Endothelial cell of umbilical vein (primary cell): ENCODE data around the gene ATP1A4. TPM values are rescaled to one million over a fixed set of nuclear protein-coding genes. Genes with fewer than 3 reads are reported as not detected.

Experiments
- BruUV-seq: library from RNA; stranded (reverse); fragments of 400-500 nt; replicated peaks from 2 replicates; lab custom pipeline; 2021; lab: Mats Ljungman, UMichigan
- CTCF ChIA-PET: fragments of 300-600, 350-600 bp; sonication (Branson Sonifier 250); formaldehyde crosslinking; loops from one replicate; lab custom pipeline; 2021; ENCODE audit warnings: antibody characterized with exemption, inconsistent platforms; lab: Charles Lee
- POLR2A ChIA-PET: fragments of 300-600, 350-600 bp; sonication (Branson Sonifier 250); formaldehyde crosslinking; loops from one replicate; lab custom pipeline; 2021; ENCODE audit warnings: antibody characterized with exemption, inconsistent platforms; lab: Charles Lee
- DNase-seq: peaks from one replicate; pipeline ENCODE4 v3.0.0-alpha.2; 2011; ENCODE audit warnings: low read depth, low spot score
- FAIRE-seq: peaks from 2 replicates; lab custom pipeline; 2011; peaks lifted over from hg19 to GRCh38; lab: Jason Lieb, UNC
- H2AFZ ChIP-seq: 2 replicates; pipeline ENCODE4 v1.6.0; 2012; ENCODE audit warnings: low read depth, low read length, control low read depth, inconsistent platforms
- H3K27ac ChIP-seq: 2 replicates; pipeline ENCODE4 v1.5.1; 2011; ENCODE audit warnings: low read depth, mild to moderate bottlenecking, control low read depth, low read length, moderate library complexity; ENCODE audit not compliant: insufficient read depth
- H3K27me3 ChIP-seq, 2 experiments: 2 replicates each; pipeline versions ENCODE4 v1.6.0 to v1.6.1; 2011; ENCODE audit warnings: low read length in 2 of 2, mixed read lengths in 1 of 2; ENCODE audit not compliant: control insufficient read depth in 2 of 2, insufficient read depth in 2 of 2
- H3K36me3 ChIP-seq, 2 experiments: 2 replicates in 1 of 2; 3 replicates in 1 of 2; pipeline ENCODE4 v1.5.1; 2011; ENCODE audit warnings: low read length in 2 of 2, mild to moderate bottlenecking in 1 of 2, moderate library complexity in 1 of 2; ENCODE audit not compliant: control insufficient read depth in 2 of 2, insufficient read depth in 2 of 2; ENCODE audit errors: extremely low read depth in 1 of 2
- H3K4me1 ChIP-seq: 3 replicates; pipeline ENCODE4 v1.5.1; 2011; ENCODE audit warnings: mild to moderate bottlenecking, low read length; ENCODE audit not compliant: control insufficient read depth, insufficient read depth; ENCODE audit errors: extremely low read depth
- H3K4me2 ChIP-seq: 2 replicates; pipeline ENCODE4 v1.6.1; 2011; ENCODE audit warnings: low read length, control low read depth, mixed read lengths; ENCODE audit not compliant: insufficient read depth
- H3K4me3 ChIP-seq, 3 experiments: fragments of 200-600 bp in 1 of 3; sonication (generic), shearing (Covaris generic) in 1 of 3; replicated peaks in 1 of 3; 2 replicates each; pipeline ENCODE4 v1.5.1; 2011 to 2016; ENCODE audit warnings: control low read depth in 3 of 3, low read length in 3 of 3, mild to moderate bottlenecking in 2 of 3, inconsistent platforms in 1 of 3, low read depth in 1 of 3, moderate library complexity in 1 of 3; ENCODE audit not compliant: insufficient read depth in 1 of 3
- H3K79me2 ChIP-seq: 2 replicates; pipeline ENCODE4 v1.6.0; 2012; ENCODE audit warnings: low read length, inconsistent platforms; ENCODE audit not compliant: control insufficient read depth, insufficient read depth
- H3K9ac ChIP-seq: replicated peaks from 2 replicates; pipeline ENCODE3; 2011; ENCODE audit warnings: low read length, control low read depth; ENCODE audit not compliant: insufficient read depth; ENCODE audit errors: extremely low read depth
- H3K9me1 ChIP-seq: replicated peaks from 3 replicates; pipeline ENCODE4 v1.6.0; 2011; ENCODE audit warnings: mild to moderate bottlenecking, low read length; ENCODE audit not compliant: control insufficient read depth, insufficient read depth; ENCODE audit errors: extremely low read depth
- H3K9me3 ChIP-seq: replicated peaks from 2 replicates; pipeline ENCODE4 v1.5.1; 2012; ENCODE audit warnings: low read length, inconsistent platforms; ENCODE audit not compliant: control insufficient read depth, insufficient read depth
- H4K20me1 ChIP-seq: replicated peaks from 2 replicates; pipeline ENCODE3; 2011; ENCODE audit warnings: mild to moderate bottlenecking, low read length; ENCODE audit not compliant: control insufficient read depth, insufficient read depth; ENCODE audit errors: extremely low read depth
- EZH2 ChIP-seq: IDR thresholded peaks from 2 replicates; pipeline ENCODE4 v1.6.1; 2012; ENCODE audit warnings: borderline replicate concordance, low read depth, mild to moderate bottlenecking, moderate library complexity, low read length, inconsistent platforms; ENCODE audit not compliant: severe bottlenecking
- FOS ChIP-seq: IDR thresholded peaks from 2 replicates; pipeline ENCODE4 v1.6.1; 2011; ENCODE audit warnings: mild to moderate bottlenecking, low read length, moderate library complexity, borderline replicate concordance; ENCODE audit not compliant: insufficient read depth
- MYC ChIP-seq: IDR thresholded peaks from one replicate; pipeline ENCODE4 v1.6.1; 2011; ENCODE audit warnings: mild to moderate bottlenecking, low read depth, low read length
- POLR2A ChIP-seq: IDR thresholded peaks from 2 replicates; pipeline ENCODE4 v1.6.1; 2012; ENCODE audit warnings: low read depth, mild to moderate bottlenecking, control low read depth, low read length
- POLR2AphosphoS5 ChIP-seq: IDR thresholded peaks from 2 replicates; pipeline ENCODE4 v1.6.1; 2012; ENCODE audit warnings: low read depth, mild to moderate bottlenecking, control low read depth, low read length, moderate library complexity; ENCODE audit not compliant: insufficient read depth
- dilution Hi-C: fragments of 300-500 bp; cut with MboI; formaldehyde crosslinking; loops from one replicate; pipeline ENCODE4 v1.15.0; 2019; ENCODE audit warnings: low sequenced_read_pairs; ENCODE audit not compliant: extremely low pct_ligation_motif_present
- intact Hi-C: fragments of 100-400 bp; cut with micrococcal nuclease; formaldehyde crosslinking; loops from one replicate; pipeline ENCODE4 v1.10.0; 2022
- polyA plus RNA-seq, 4 experiments: library from polyadenylated mRNA; depleted of rRNA in 3 of 4; stranded (reverse) in 3 of 4; unstranded in 1 of 4; fragments of >200 nt; gene quantifications; 2 replicates each; pipeline versions ENCODE4 v1.2.1 to v1.2.3, GENCODE V29; 2011 to 2012; ENCODE audit warnings: missing spikeins in 1 of 4
- total RNA-seq: library from RNA; stranded (reverse); gene quantifications from 2 replicates; pipeline ENCODE4 v1.2.3, GENCODE V29; 2021
- TF ChIP-seq, protein P1 (sequence below), 2 donors: IDR thresholded peaks; 1 replicate in 1 of 2; 2 replicates in 1 of 2; pipeline ENCODE4 v1.5.1; 2011; ENCODE audit warnings: low read length in 2 of 2, mild to moderate bottlenecking in 2 of 2, moderate library complexity in 2 of 2, control low read depth in 1 of 2, inconsistent platforms in 1 of 2, low read depth in 1 of 2; ENCODE audit not compliant: insufficient read depth in 1 of 2; ENCODE audit errors: extremely low read depth in 1 of 2

ATP1A4 gene
- total and polyA plus RNA-seq, 2 donors (not counting 3 experiments of a cell fraction or from before 2014, with no cell fraction given) = not detected

- TF ChIP-seq FOS (no peak), POLR2A (no peak), EZH2 (no peak), MYC (no peak), POLR2AphosphoS5 (no peak)
- TF ChIP-seq, protein P1, sequence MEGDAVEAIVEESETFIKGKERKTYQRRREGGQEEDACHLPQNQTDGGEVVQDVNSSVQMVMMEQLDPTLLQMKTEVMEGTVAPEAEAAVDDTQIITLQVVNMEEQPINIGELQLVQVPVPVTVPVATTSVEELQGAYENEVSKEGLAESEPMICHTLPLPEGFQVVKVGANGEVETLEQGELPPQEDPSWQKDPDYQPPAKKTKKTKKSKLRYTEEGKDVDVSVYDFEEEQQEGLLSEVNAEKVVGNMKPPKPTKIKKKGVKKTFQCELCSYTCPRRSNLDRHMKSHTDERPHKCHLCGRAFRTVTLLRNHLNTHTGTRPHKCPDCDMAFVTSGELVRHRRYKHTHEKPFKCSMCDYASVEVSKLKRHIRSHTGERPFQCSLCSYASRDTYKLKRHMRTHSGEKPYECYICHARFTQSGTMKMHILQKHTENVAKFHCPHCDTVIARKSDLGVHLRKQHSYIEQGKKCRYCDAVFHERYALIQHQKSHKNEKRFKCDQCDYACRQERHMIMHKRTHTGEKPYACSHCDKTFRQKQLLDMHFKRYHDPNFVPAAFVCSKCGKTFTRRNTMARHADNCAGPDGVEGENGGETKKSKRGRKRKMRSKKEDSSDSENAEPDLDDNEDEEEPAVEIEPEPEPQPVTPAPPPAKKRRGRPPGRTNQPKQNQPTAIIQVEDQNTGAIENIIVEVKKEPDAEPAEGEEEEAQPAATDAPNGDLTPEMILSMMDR (IDR thresholded peaks at IDR 0.05; ENCODE audit: extremely low read depth in 1 of 2, insufficient read depth in 1 of 2, low read depth in 1 of 2, low read length in 2 of 2) = no peak
- H4K20me1 ChIP-seq = no peaks in the 10 kb centered on the region
- no peak overlapping the region for H3K4me2 ChIP-seq
- peaks cover 18 to 24% of the 10 kb centered on the region in 2 experiments for H3K27me3 ChIP-seq
- BruUV-seq = no TSS peak
- no peaks in the 10 kb centered on the region for H3K9me1 ChIP-seq
- H3K79me2 ChIP-seq = no peaks in the 10 kb centered on the region
- no peak overlapping the region for H2AFZ ChIP-seq
- FAIRE-seq (no peak), DNase-seq (no peak)
- no peak overlapping the region for H3K9ac ChIP-seq
- no peak overlapping the region for H3K4me3 ChIP-seq
- H3K9me3 ChIP-seq = no peaks in the 10 kb centered on the region
- ChIA-PET POLR2A (no interaction called here), CTCF (interaction anchor here (0.9 kb wide), 1 partner anchor 79 kb away, joined by 3 read pairs; no protein-coding TSS in a partner anchor)
- H3K4me1 ChIP-seq = no peaks in the 10 kb centered on the region
- intact Hi-C loops = no loop called here
- dilution Hi-C loops = no loop called here
- no peak overlapping the region for H3K27ac ChIP-seq
- H3K36me3 ChIP-seq = no peaks in the 10 kb centered on the region
Measured at GRCh38 chr1:160114085-160114484, 37.3 kb upstream of the ATP1A4 start.
